Measurements from ENCODE around the gene PRORP. TPM values are rescaled to one million over a fixed set of nuclear protein-coding genes. Genes with fewer than 3 reads are reported as not detected.
A peak's percentile ranks its signal among the peaks of the same experiment; 100 is the strongest.

The PRORP gene
- total RNA-seq, 3 donors from 2014 or later (not counting 1 experiment from before 2014, with no cell fraction given): 18.3 to 35.8 (median 20.5) TPM

DNA sequence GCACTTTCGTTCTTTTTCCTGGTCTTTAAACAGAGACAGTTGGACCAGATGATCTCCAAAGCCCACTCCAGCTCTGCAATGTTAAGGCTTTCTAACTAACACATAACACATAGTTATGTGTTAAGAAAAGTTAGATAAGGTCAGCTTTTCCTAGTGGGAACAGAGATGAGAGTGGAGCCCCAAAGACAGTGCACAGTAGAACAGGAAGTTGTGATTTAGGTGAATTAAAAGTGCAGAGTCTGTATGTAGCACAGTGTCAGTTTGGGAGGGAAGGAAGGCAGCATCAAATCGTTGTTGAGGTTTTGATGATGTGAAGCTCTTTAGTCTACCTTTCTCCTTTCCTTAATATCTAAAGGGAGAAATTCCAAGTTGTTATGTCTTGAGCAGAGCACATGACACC lies 31.7 kb downstream of the PRORP start:
- no peak overlapping the region for H3K27ac ChIP-seq (ENCODE audit: low read length)
- no peaks in the 10 kb centered on the region for H3K27me3 Mint-ChIP-seq (ENCODE audit: low read depth in 2 of 2)
- peaks cover 20 to 29% of the 10 kb centered on the region in 2 donors for H3K4me1 Mint-ChIP-seq
- H3K4me1 ChIP-seq (ENCODE audit: control insufficient read depth, insufficient read depth, low read length): peaks cover 4% of the 10 kb centered on the region
- H3K9me3 ChIP-seq (ENCODE audit: control insufficient read depth, insufficient read depth, low read length): no peaks in the 10 kb centered on the region
- WGBS (ENCODE audit: insufficient coverage): no CpG with 5 or more reads among the region's 2 CpGs
- TF ChIP-seq CTCF (IDR thresholded peaks at IDR 0.05): no peak
- no peak overlapping the region for H3K4me3 Mint-ChIP-seq
- H3K36me3 ChIP-seq (ENCODE audit: control insufficient read depth, insufficient read depth, low read length): peaks cover 5% of the 10 kb centered on the region
- H3K9me3 Mint-ChIP-seq: no peaks in the 10 kb centered on the region
- DNase-seq (no peak), ATAC-seq (no peak)
- no peaks in the 10 kb centered on the region for H3K27me3 ChIP-seq (ENCODE audit: control insufficient read depth, insufficient read depth, low read length)
- intact Hi-C loops (cut with micrococcal nuclease): no loop called here
- no peaks in the 10 kb centered on the region for H3K36me3 Mint-ChIP-seq
- H3K4me3 ChIP-seq (ENCODE audit: low read length): no peak overlapping the region
- peak overlapping the region; percentile 52 to 74 for H3K27ac Mint-ChIP-seq

DNA sequence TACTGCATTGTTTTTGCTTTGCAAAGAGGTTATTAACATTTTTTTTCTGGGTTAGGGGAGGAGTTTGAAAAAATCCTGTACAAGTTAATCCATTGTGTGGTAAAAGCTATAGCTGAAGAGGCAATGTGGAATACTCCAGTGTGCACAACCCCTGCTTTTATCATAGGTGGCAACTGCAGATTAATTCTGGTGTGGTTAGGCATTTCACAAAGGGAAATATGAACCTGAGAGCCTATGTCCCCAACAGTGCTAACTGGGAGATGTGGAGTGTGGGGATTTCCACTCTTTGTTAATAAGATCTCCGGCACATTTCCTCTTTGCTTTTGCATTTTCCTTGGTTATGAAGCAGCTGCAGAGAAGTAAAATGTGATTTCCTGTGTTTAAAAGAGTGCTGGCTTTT lies 33.6 kb downstream of the PRORP start:
- peak overlapping the region; percentile 81 for H3K27ac Mint-ChIP-seq
- Histone ChIP-seq H3K27ac (ENCODE audit: low read length) (peak overlapping the region; percentile 0), H3K9me3 (ENCODE audit: control insufficient read depth, insufficient read depth, low read length) (no peaks in the 10 kb centered on the region), H3K27me3 (ENCODE audit: control insufficient read depth, insufficient read depth, low read length) (no peaks in the 10 kb centered on the region), H3K4me1 (ENCODE audit: control insufficient read depth, insufficient read depth, low read length) (peaks cover 4% of the 10 kb centered on the region), H3K4me3 (ENCODE audit: low read length) (no peak overlapping the region), H3K36me3 (ENCODE audit: control insufficient read depth, insufficient read depth, low read length) (peaks cover 7% of the 10 kb centered on the region)
- no peak overlapping the region for H3K4me3 Mint-ChIP-seq
- DNase-seq: peak in 1 of 2 donors; percentile 60
- intact Hi-C loops (cut with micrococcal nuclease): no loop called here
- peak; percentile 41 to 69 (median 65) for ATAC-seq
- WGBS (ENCODE audit: insufficient coverage): 0% methylated on average over 1 of the region's 1 CpG
- no peaks in the 10 kb centered on the region for H3K36me3 Mint-ChIP-seq
- TF ChIP-seq CTCF (IDR thresholded peaks at IDR 0.05): no peak
- no peaks in the 10 kb centered on the region for H3K27me3 Mint-ChIP-seq (ENCODE audit: low read depth in 2 of 2)
- H3K4me1 Mint-ChIP-seq: peaks cover 29 to 31% of the 10 kb centered on the region in 2 donors
- no peaks in the 10 kb centered on the region for H3K9me3 Mint-ChIP-seq

DNA sequence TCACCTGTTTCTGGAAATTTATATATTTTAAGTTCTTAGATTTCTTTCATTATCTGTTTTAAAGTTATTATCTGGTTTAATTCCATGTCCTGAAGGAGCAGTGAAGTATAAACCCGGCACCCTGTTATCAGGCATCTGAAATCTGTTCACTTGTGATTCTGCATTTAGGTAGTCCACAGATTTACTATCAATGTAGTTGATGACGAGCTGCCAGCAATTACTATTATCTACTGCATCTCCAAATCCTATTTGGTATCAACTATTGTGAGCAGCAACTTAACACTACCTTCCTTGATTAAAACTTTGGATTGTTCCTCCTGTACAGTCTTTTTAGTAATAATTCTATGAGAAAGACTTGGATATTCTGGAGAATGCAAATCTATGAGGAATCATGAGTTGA lies 36.1 kb downstream of the PRORP start:
- WGBS (ENCODE audit: insufficient coverage): 89% methylated on average over 2 of the region's 2 CpGs
- Mint-ChIP-seq H3K4me1 (peaks cover 35 to 41% of the 10 kb centered on the region in 2 donors), H3K9me3 (no peaks in the 10 kb centered on the region), H3K27ac (peak overlapping the region; percentile 2 to 3), H3K27me3 (ENCODE audit: low read depth in 2 of 2) (no peaks in the 10 kb centered on the region), H3K36me3 (no peaks in the 10 kb centered on the region), H3K4me3 (no peak overlapping the region)
- intact Hi-C loops (cut with micrococcal nuclease): no loop called here
- Histone ChIP-seq H3K27ac (ENCODE audit: low read length) (no peak overlapping the region), H3K27me3 (ENCODE audit: control insufficient read depth, insufficient read depth, low read length) (no peaks in the 10 kb centered on the region), H3K4me1 (ENCODE audit: control insufficient read depth, insufficient read depth, low read length) (peaks cover 4% of the 10 kb centered on the region), H3K9me3 (ENCODE audit: control insufficient read depth, insufficient read depth, low read length) (no peaks in the 10 kb centered on the region), H3K36me3 (ENCODE audit: control insufficient read depth, insufficient read depth, low read length) (peaks cover 5% of the 10 kb centered on the region), H3K4me3 (ENCODE audit: low read length) (no peak overlapping the region)
- TF ChIP-seq CTCF (IDR thresholded peaks at IDR 0.05): no peak
- no peak for ATAC-seq
- DNase-seq: no peak

DNA sequence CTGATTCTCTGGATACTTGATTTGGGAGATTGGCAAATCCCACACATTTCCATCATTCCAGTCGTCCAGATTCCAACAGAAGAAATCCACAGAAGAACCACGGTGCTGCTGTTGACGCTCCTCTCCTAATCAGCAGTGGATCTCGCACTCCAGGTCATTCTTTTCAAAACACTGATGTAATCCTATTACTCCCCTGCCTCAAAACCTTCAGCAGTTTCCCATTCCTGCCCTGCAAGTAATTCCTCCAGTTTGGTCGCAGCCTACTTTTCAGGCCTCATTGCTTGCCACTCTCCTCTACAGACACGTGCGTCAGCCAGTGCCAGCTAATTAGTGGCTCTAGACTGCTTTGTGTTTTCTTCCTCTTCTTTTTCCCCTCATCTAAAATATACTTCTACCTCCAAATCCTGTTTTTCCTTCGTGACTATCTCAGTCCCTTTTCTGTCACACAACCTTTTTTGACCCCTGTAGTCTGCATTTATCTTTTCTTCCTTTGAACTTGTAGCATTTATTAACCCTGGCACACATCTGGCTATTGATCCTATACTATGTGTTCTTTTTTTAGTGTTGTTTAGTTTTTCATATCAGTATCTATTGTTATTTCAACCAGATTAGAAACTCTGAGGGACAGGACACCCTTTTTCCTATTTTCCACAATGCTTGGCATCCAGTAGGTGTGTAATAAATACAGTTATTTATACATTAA lies 36.8 kb downstream of the PRORP start:
- H3K27ac ChIP-seq (ENCODE audit: low read length): no peak overlapping the region
- no peaks in the 10 kb centered on the region for H3K9me3 ChIP-seq (ENCODE audit: control insufficient read depth, insufficient read depth, low read length)
- intact Hi-C loops (cut with micrococcal nuclease): no loop called here
- Mint-ChIP-seq H3K36me3 (no peaks in the 10 kb centered on the region), H3K9me3 (no peaks in the 10 kb centered on the region), H3K27ac (peak overlapping the region in 1 of 2 donors; percentile 3), H3K4me1 (peaks cover 31 to 37% of the 10 kb centered on the region in 2 donors), H3K27me3 (ENCODE audit: low read depth in 2 of 2) (no peaks in the 10 kb centered on the region), H3K4me3 (no peak overlapping the region)
- no peak for DNase-seq
- ATAC-seq: no peak
- H3K4me3 ChIP-seq (ENCODE audit: low read length): no peak overlapping the region
- peaks cover 4% of the 10 kb centered on the region for H3K4me1 ChIP-seq (ENCODE audit: control insufficient read depth, insufficient read depth, low read length)
- WGBS (ENCODE audit: insufficient coverage): 95% methylated on average over 8 of the region's 8 CpGs
- H3K36me3 ChIP-seq (ENCODE audit: control insufficient read depth, insufficient read depth, low read length): peaks cover 5% of the 10 kb centered on the region
- no peaks in the 10 kb centered on the region for H3K27me3 ChIP-seq (ENCODE audit: control insufficient read depth, insufficient read depth, low read length)
- TF ChIP-seq CTCF (IDR thresholded peaks at IDR 0.05): no peak
